Kidney (tissue), 14 donors: Measurements from ENCODE around the gene PLXNB1. TPM values are rescaled to one million over a fixed set of nuclear protein-coding genes. Genes with fewer than 3 reads are reported as not detected.
A peak's percentile ranks its signal among the peaks of the same experiment; 100 is the strongest.

Experiments
- DNase-seq, 5 donors: peaks; one replicate each; pipeline ENCODE4 v3.0.0-alpha.2; 2013 to 2020
- FAIRE-seq: peaks from 2 replicates; lab custom pipeline; 2012; peaks lifted over from hg19 to GRCh38; lab: Jason Lieb, UNC
- H3K27ac ChIP-seq, 2 donors: one replicate each; pipeline ENCODE4 v1.7.0; 2013; ENCODE audit warnings: low read depth in 2 of 2, low read length in 2 of 2, inconsistent platforms in 1 of 2
- H3K27me3 ChIP-seq: one replicate; pipeline ENCODE4 v1.7.1; 2013; ENCODE audit warnings: low read length, inconsistent platforms; ENCODE audit not compliant: control insufficient read depth, insufficient read depth
- H3K36me3 ChIP-seq, 3 donors: one replicate each; pipeline versions ENCODE4 v1.7.0 to v1.7.1; 2013; ENCODE audit warnings: low read length in 3 of 3, control low read depth in 1 of 3, inconsistent platforms in 1 of 3; ENCODE audit not compliant: insufficient read depth in 3 of 3, control insufficient read depth in 2 of 3
- H3K4me1 ChIP-seq, 3 donors: one replicate each; pipeline versions ENCODE4 v1.7.0 to v1.7.1; 2013; ENCODE audit warnings: low read length in 3 of 3, inconsistent platforms in 1 of 3, low read depth in 1 of 3; ENCODE audit not compliant: control insufficient read depth in 2 of 3, insufficient read depth in 2 of 3
- H3K4me3 ChIP-seq, 3 donors: one replicate each; pipeline versions ENCODE4 v1.7.0 to v1.8.1; 2013; ENCODE audit warnings: low read length in 3 of 3, control low read depth in 1 of 3, inconsistent platforms in 1 of 3
- H3K9ac ChIP-seq, 3 donors: one replicate each; pipeline versions ENCODE4 v1.7.0 to v1.7.1; 2013; ENCODE audit warnings: low read length in 3 of 3, control low read depth in 1 of 3, inconsistent platforms in 1 of 3
- H3K9me3 ChIP-seq, 3 donors: one replicate each; pipeline versions ENCODE4 v1.7.0 to v1.7.1; 2013; ENCODE audit warnings: low read length in 3 of 3, control low read depth in 1 of 3, inconsistent platforms in 1 of 3; ENCODE audit not compliant: control insufficient read depth in 2 of 3, insufficient read depth in 1 of 3
- intact Hi-C: fragments of 100-400 bp; cut with DNase I; formaldehyde crosslinking; loops from one replicate; pipeline ENCODE4 v1.11.1; 2022
- polyA plus RNA-seq: library from polyadenylated mRNA; stranded (reverse); fragments of 350-450 nt; fragmentation: Illumina TruSeq; extraction: RNeasy Lipid Tissue Mini Kit (QIAGEN cat#74804); gene quantifications from one replicate; pipeline ENCODE4 v1.2.3, GENCODE V29; 2014; ENCODE audit warnings: low read depth, low replicate concordance; ENCODE audit not compliant: insufficient read depth
- total RNA-seq: library from RNA; stranded (reverse); fragmentation: NEBNext Ultra II Directional; extraction: Animal tissue kit (Norgen Biotek cat#: 25700); gene quantifications from one replicate; pipeline ENCODE4 v1.2.1, GENCODE V29; 2021
- TF ChIP-seq, protein P1 (sequence below): IDR thresholded peaks from 3 replicates; pipeline ENCODE4 v1.5.1; 2012; ENCODE audit warnings: mild to moderate bottlenecking, moderate library complexity, borderline replicate concordance; ENCODE audit not compliant: insufficient read depth; ENCODE audit errors: extremely low read depth
- donor health status: control.
- donor health status: control.
- donor health status: control.
- donor health status: control.
- donor health status: control.
- donor health status: DM: yes; HTN: yes; CAD: no.
- donor health status: Normal renal cell carcinoma (clear cell type).

PLXNB1 gene
- total and polyA plus RNA-seq, 2 donors from 2014 or later = 101 to 224 TPM

DNA sequence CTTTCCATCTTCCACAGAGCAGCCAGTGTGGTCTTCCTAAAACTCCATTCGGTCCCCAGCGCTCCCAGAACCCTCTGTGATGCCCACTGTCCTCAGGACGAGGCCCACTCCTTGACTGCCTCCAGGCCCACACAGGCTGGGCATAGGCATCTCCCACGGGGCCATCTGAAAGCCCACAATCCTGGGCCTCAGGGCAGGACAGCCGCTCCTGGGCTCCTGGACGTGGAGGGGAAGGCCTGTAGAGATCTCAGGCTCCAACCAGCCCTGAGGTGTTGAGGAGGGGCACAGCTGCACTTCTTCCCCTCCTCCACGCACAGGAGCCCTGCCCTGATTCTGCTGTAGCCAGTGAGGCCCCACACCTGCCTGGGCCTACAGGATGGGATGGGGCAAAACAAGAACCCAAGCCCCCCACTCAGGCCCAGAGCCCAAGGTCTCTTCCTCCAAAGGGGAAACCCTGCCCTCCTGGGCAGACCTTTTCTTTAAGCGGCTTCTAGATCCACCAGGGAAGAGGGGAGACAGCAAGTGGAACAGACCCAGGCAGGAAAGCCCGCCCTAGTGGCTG lies 48.2 kb upstream of the PLXNB1 start:
- H3K4me1 ChIP-seq = peaks cover 0 to 4% (median 0%) of the 10 kb centered on the region in 3 donors
- FAIRE-seq (no peak), DNase-seq (peak in 1 of 5 donors; percentile 54)
- H3K9ac ChIP-seq = no peak overlapping the region
- TF ChIP-seq, protein P1, sequence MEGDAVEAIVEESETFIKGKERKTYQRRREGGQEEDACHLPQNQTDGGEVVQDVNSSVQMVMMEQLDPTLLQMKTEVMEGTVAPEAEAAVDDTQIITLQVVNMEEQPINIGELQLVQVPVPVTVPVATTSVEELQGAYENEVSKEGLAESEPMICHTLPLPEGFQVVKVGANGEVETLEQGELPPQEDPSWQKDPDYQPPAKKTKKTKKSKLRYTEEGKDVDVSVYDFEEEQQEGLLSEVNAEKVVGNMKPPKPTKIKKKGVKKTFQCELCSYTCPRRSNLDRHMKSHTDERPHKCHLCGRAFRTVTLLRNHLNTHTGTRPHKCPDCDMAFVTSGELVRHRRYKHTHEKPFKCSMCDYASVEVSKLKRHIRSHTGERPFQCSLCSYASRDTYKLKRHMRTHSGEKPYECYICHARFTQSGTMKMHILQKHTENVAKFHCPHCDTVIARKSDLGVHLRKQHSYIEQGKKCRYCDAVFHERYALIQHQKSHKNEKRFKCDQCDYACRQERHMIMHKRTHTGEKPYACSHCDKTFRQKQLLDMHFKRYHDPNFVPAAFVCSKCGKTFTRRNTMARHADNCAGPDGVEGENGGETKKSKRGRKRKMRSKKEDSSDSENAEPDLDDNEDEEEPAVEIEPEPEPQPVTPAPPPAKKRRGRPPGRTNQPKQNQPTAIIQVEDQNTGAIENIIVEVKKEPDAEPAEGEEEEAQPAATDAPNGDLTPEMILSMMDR = no peak
- no peaks in the 10 kb centered on the region for H3K27me3 ChIP-seq
- intact Hi-C loops = no loop called here
- no peaks in the 10 kb centered on the region for H3K36me3 ChIP-seq
- H3K27ac ChIP-seq = no peak overlapping the region
- no peaks in the 10 kb centered on the region for H3K9me3 ChIP-seq
- H3K4me3 ChIP-seq = no peak overlapping the region

DNA sequence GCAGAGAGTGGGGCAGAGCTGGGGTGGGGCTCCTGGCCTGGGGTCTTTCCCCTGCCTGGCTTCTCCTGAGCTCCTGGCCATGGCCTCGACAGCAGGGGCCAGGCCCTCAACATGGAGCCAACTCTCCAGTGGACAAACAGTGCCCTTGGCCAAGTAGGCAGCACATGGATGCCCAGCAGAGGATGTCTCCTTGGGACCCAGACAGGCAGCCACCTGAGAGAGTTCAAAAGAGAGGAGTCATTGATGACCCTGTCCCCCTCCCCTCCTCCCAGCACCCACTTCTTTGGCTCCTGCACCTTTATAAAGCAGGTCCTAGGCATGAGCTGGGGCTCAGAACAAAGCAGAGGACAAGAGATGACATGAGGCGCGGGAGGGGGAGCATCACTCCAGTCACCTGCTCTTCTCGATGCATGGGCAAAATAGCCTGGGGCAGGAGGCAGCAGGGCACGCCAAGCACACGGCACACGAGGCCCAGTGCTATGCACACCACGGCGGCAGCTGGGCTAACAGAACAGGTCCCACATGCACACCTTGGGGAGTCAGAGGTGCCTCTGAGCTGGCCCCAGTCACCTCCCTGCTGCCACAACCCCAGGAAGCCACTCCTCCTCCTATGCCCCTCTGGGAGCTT lies 46.7 kb upstream of the PLXNB1 start:
- H3K36me3 ChIP-seq = no peaks in the 10 kb centered on the region
- no peak overlapping the region for H3K27ac ChIP-seq
- no peaks in the 10 kb centered on the region for H3K27me3 ChIP-seq
- no peak overlapping the region for H3K4me3 ChIP-seq
- DNase-seq (peak in 1 of 5 donors; percentile 44), FAIRE-seq (no peak)
- intact Hi-C loops = no loop called here
- H3K4me1 ChIP-seq = peaks cover 0 to 4% (median 0%) of the 10 kb centered on the region in 3 donors
- no peaks in the 10 kb centered on the region for H3K9me3 ChIP-seq
- TF ChIP-seq, protein P1 = no peak
- H3K9ac ChIP-seq = no peak overlapping the region

DNA sequence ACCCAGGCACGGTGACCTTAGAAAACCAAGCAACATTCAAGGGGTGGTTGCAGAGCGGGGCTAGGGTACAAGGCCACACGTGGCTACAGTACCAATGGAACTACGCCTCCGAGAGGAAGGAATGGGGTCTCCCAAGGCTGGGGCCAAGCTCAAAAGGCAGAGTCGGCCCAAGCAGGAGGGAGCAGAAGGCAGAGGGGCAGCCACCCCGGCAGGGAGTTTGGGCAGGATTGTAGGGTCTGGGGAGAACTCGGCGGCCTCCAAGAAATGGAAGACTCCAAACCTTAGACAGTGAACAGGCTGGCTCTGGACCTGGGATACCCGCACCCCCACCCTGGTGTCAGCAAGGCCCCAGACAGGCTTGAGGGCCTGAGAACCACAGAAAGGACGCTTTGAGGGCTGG lies 45.3 kb upstream of the PLXNB1 start:
- Histone ChIP-seq H3K27ac (no peak overlapping the region), H3K9me3 (no peaks in the 10 kb centered on the region), H3K4me1 (peaks cover 0 to 8% (median 0%) of the 10 kb centered on the region in 3 donors), H3K9ac (no peak overlapping the region), H3K36me3 (no peaks in the 10 kb centered on the region), H3K27me3 (no peaks in the 10 kb centered on the region), H3K4me3 (no peak overlapping the region)
- no peak for FAIRE-seq
- TF ChIP-seq, protein P1 = no peak
- intact Hi-C loops = no loop called here
- DNase-seq = peak in 1 of 5 donors; percentile 48
